ENCODE data around the gene FBXW2. TPM values are rescaled to one million over a fixed set of nuclear protein-coding genes. Genes with fewer than 3 reads are reported as not detected.

Gene FBXW2
- 10 to 100 TPM; 71.4 to 72.5 TPM for total RNA-seq

- Mint-ChIP-seq H3K27me3 (no peaks in the 10 kb centered on the region), H3K4me1 (peaks cover 45% of the 10 kb centered on the region), H3K4me3 (peak within 1 kb of the TSS; percentile 91), H3K27ac (peak within 1 kb of the TSS; percentile 96), H3K36me3 (peaks cover 8% of the 10 kb centered on the region), H3K9me3 (no peaks in the 10 kb centered on the region)
- DNase-seq = peak; percentile 95
Measured at GRCh38 chr9:120792898-120793765, at the start of gene FBXW2. Gene FBXW2, minus strand, starts transcription at chr9:120793416. Its CDS starts 5,158 bp downstream, at chr9:120788258.

GRCh38 chr9:120841930-120842684 is 48.9 kb upstream of the FBXW2 start:
- H3K4me1 Mint-ChIP-seq = peaks cover 68% of the 10 kb centered on the region
- peaks cover 58% of the 10 kb centered on the region for H3K36me3 Mint-ChIP-seq
- peak overlapping the region; percentile 94 for H3K27ac Mint-ChIP-seq
- H3K27me3 Mint-ChIP-seq = no peaks in the 10 kb centered on the region
- peaks cover 5% of the 10 kb centered on the region for H3K9me3 Mint-ChIP-seq
- no peak for DNase-seq
- H3K4me3 Mint-ChIP-seq = peak overlapping the region; percentile 93

- H3K27me3 Mint-ChIP-seq = no peaks in the 10 kb centered on the region
Measured at GRCh38 chr9:120839146-120839545, 45.9 kb upstream of the FBXW2 start.

GRCh38 chr9:120837921-120838320 is 44.7 kb upstream of the FBXW2 start:
- Mint-ChIP-seq H3K4me3 (no peak overlapping the region), H3K4me1 (peaks cover 35% of the 10 kb centered on the region), H3K36me3 (peaks cover 56% of the 10 kb centered on the region), H3K27me3 (no peaks in the 10 kb centered on the region), H3K9me3 (no peaks in the 10 kb centered on the region), H3K27ac (peak overlapping the region; percentile 3)
- DNase-seq = no peak

More at GRCh38 chr9:120839146-120839545, 45.9 kb upstream of the FBXW2 start:
- Mint-ChIP-seq H3K27ac (peak overlapping the region; percentile 57), H3K9me3 (peaks cover 4% of the 10 kb centered on the region), H3K36me3 (peaks cover 57% of the 10 kb centered on the region), H3K4me3 (peak overlapping the region; percentile 33), H3K4me1 (peaks cover 41% of the 10 kb centered on the region)
- no peak for DNase-seq

GRCh38 chr9:120833325-120833724 is 40.1 kb upstream of the FBXW2 start:
- H3K4me1 Mint-ChIP-seq = peaks cover 19% of the 10 kb centered on the region
- H3K4me3 Mint-ChIP-seq = no peak overlapping the region
- no peaks in the 10 kb centered on the region for H3K9me3 Mint-ChIP-seq
- no peak overlapping the region for H3K27ac Mint-ChIP-seq
- H3K27me3 Mint-ChIP-seq = no peaks in the 10 kb centered on the region
- H3K36me3 Mint-ChIP-seq = peaks cover 46% of the 10 kb centered on the region
- DNase-seq = no peak

GRCh38 chr9:120832807-120833206 is 39.6 kb upstream of the FBXW2 start:
- Mint-ChIP-seq H3K36me3 (peaks cover 47% of the 10 kb centered on the region), H3K4me3 (no peak overlapping the region), H3K4me1 (peaks cover 16% of the 10 kb centered on the region), H3K27me3 (no peaks in the 10 kb centered on the region), H3K27ac (no peak overlapping the region), H3K9me3 (no peaks in the 10 kb centered on the region)
- no peak for DNase-seq

GRCh38 chr9:120830865-120831264 is 37.6 kb upstream of the FBXW2 start:
- no peak for DNase-seq
- Mint-ChIP-seq H3K4me3 (no peak overlapping the region), H3K9me3 (no peaks in the 10 kb centered on the region), H3K36me3 (peaks cover 48% of the 10 kb centered on the region), H3K4me1 (peaks cover 10% of the 10 kb centered on the region), H3K27me3 (no peaks in the 10 kb centered on the region), H3K27ac (no peak overlapping the region)

- peaks cover 10% of the 10 kb centered on the region for H3K4me1 Mint-ChIP-seq
- no peaks in the 10 kb centered on the region for H3K27me3 Mint-ChIP-seq
- no peak for DNase-seq
- H3K9me3 Mint-ChIP-seq = no peaks in the 10 kb centered on the region
- peaks cover 47% of the 10 kb centered on the region for H3K36me3 Mint-ChIP-seq
- no peak overlapping the region for H3K27ac Mint-ChIP-seq
- H3K4me3 Mint-ChIP-seq = no peak overlapping the region
Measured at GRCh38 chr9:120830151-120830550, 36.9 kb upstream of the FBXW2 start.

- DNase-seq = no peak
- H3K27ac Mint-ChIP-seq = peak overlapping the region; percentile 30
- H3K4me3 Mint-ChIP-seq = no peak overlapping the region
- no peaks in the 10 kb centered on the region for H3K27me3 Mint-ChIP-seq
- no peaks in the 10 kb centered on the region for H3K9me3 Mint-ChIP-seq
- H3K36me3 Mint-ChIP-seq = peaks cover 49% of the 10 kb centered on the region
- peaks cover 9% of the 10 kb centered on the region for H3K4me1 Mint-ChIP-seq
Measured at GRCh38 chr9:120829650-120830049, 36.4 kb upstream of the FBXW2 start.

- Mint-ChIP-seq H3K9me3 (no peaks in the 10 kb centered on the region), H3K27ac (no peak overlapping the region)
Measured at GRCh38 chr9:120820095-120820494, 26.9 kb upstream of the FBXW2 start.

GRCh38 chr9:120818595-120818994 is 25.4 kb upstream of the FBXW2 start:
- no peak for DNase-seq
- Mint-ChIP-seq H3K27ac (no peak overlapping the region), H3K27me3 (no peaks in the 10 kb centered on the region), H3K4me1 (peaks cover 2% of the 10 kb centered on the region), H3K9me3 (no peaks in the 10 kb centered on the region), H3K4me3 (no peak overlapping the region), H3K36me3 (peaks cover 40% of the 10 kb centered on the region)

More at GRCh38 chr9:120820095-120820494, 26.9 kb upstream of the FBXW2 start:
- H3K27me3 Mint-ChIP-seq = no peaks in the 10 kb centered on the region
- H3K4me1 Mint-ChIP-seq = no peaks in the 10 kb centered on the region
- DNase-seq = no peak
- H3K4me3 Mint-ChIP-seq = no peak overlapping the region
- H3K36me3 Mint-ChIP-seq = peaks cover 45% of the 10 kb centered on the region

- no peak overlapping the region for H3K27ac Mint-ChIP-seq
- H3K27me3 Mint-ChIP-seq = no peaks in the 10 kb centered on the region
- no peak for DNase-seq
- H3K36me3 Mint-ChIP-seq = peaks cover 41% of the 10 kb centered on the region
- peaks cover 6% of the 10 kb centered on the region for H3K9me3 Mint-ChIP-seq
- no peak overlapping the region for H3K4me3 Mint-ChIP-seq
- H3K4me1 Mint-ChIP-seq = peaks cover 4% of the 10 kb centered on the region
Measured at GRCh38 chr9:120815075-120815474, 21.9 kb upstream of the FBXW2 start.

GRCh38 chr9:120808931-120809330 is 15.7 kb upstream of the FBXW2 start:
- no peak overlapping the region for H3K27ac Mint-ChIP-seq
- H3K27me3 Mint-ChIP-seq = no peaks in the 10 kb centered on the region
- no peak for DNase-seq
- peaks cover 4% of the 10 kb centered on the region for H3K4me1 Mint-ChIP-seq
- H3K9me3 Mint-ChIP-seq = peaks cover 39% of the 10 kb centered on the region
- peaks cover 55% of the 10 kb centered on the region for H3K36me3 Mint-ChIP-seq
- no peak overlapping the region for H3K4me3 Mint-ChIP-seq

GRCh38 chr9:120807607-120808379 is 14.6 kb upstream of the FBXW2 start:
- DNase-seq = no peak
- peaks cover 39% of the 10 kb centered on the region for H3K9me3 Mint-ChIP-seq
- H3K27ac Mint-ChIP-seq = no peak overlapping the region
- H3K27me3 Mint-ChIP-seq = no peaks in the 10 kb centered on the region
- H3K36me3 Mint-ChIP-seq = peaks cover 58% of the 10 kb centered on the region
- H3K4me3 Mint-ChIP-seq = no peak overlapping the region
- no peaks in the 10 kb centered on the region for H3K4me1 Mint-ChIP-seq

Measured in activated naive CD8-positive, alpha-beta T cell treated with anti-CD3 and anti-CD28 coated beads for 36 hours (primary cell).